HepG2 (cell line): ENCODE results near the gene BCAN. TPM values are rescaled to one million over a fixed set of nuclear protein-coding genes. Genes with fewer than 3 reads are reported as not detected.
A peak's percentile ranks its signal among the peaks of the same experiment; 100 is the strongest.

Source experiments
- ARNT ChIP-seq: fragments of 450-650 bp; IDR thresholded peaks from 2 replicates; pipeline ENCODE4 v1.6.1; 2017
- DR1 ChIP-seq: sonication (generic); formaldehyde crosslinking; IDR thresholded peaks from 2 replicates; pipeline ENCODE4 v1.8.0; 2021; ENCODE audit warnings: mild to moderate bottlenecking, missing genetic modification reagents, inconsistent platforms
- FOXA3 ChIP-seq: IDR thresholded peaks from 2 replicates; pipeline ENCODE4 v1.6.1; 2016; ENCODE audit warnings: missing genetic modification reagents, missing compliant biosample characterization
- FOXK2 ChIP-seq: fragments of 450-650 bp; IDR thresholded peaks from 2 replicates; pipeline ENCODE4 v1.6.1; 2016
- GTF3A ChIP-seq: sonication (generic); formaldehyde crosslinking; conservative IDR thresholded peaks from 2 replicates; pipeline ENCODE4 v1.4.0; 2020; ENCODE audit warnings: mild to moderate bottlenecking, missing genetic modification reagents
- HDAC2 ChIP-seq: sonication (generic); formaldehyde crosslinking; IDR thresholded peaks from 2 replicates; pipeline ENCODE4 v1.4.0; 2020; ENCODE audit warnings: missing genetic modification reagents
- HNRNPK ChIP-seq: fragments of 200-400 bp; formaldehyde crosslinking; IDR thresholded peaks from 2 replicates; pipeline ENCODE4 v1.6.1; 2018; ENCODE audit warnings: low read length, low read depth, moderate library complexity, mild to moderate bottlenecking; ENCODE audit not compliant: poor library complexity, severe bottlenecking
- IRF2 ChIP-seq: IDR thresholded peaks from 2 replicates; pipeline ENCODE4 v1.6.1; 2018; ENCODE audit warnings: missing genetic modification reagents, missing compliant biosample characterization
- KAT7 ChIP-seq: IDR thresholded peaks from 2 replicates; pipeline ENCODE4 v1.6.1; 2018; ENCODE audit warnings: borderline replicate concordance, missing compliant biosample characterization
- KDM5B ChIP-seq: sonication (generic); formaldehyde crosslinking; IDR thresholded peaks from 2 replicates; pipeline ENCODE4 v1.4.0; 2020; ENCODE audit warnings: missing genetic modification reagents, mild to moderate bottlenecking, borderline replicate concordance
- MTA3 ChIP-seq: sonication (generic); formaldehyde crosslinking; IDR thresholded peaks from 2 replicates; pipeline ENCODE4 v1.4.0; 2020; ENCODE audit warnings: missing genetic modification reagents
- MTF1 ChIP-seq: sonication (generic); formaldehyde crosslinking; IDR thresholded peaks from 2 replicates; pipeline ENCODE4 v1.5.0; 2020; ENCODE audit warnings: missing genetic modification reagents
- NKX3-1 ChIP-seq: sonication (generic); formaldehyde crosslinking; IDR thresholded peaks from 2 replicates; pipeline ENCODE4 v1.5.0; 2020; ENCODE audit warnings: missing genetic modification reagents
- PITX1 ChIP-seq: sonication (generic); formaldehyde crosslinking; IDR thresholded peaks from 2 replicates; pipeline ENCODE4 v1.5.1; 2020; ENCODE audit warnings: mild to moderate bottlenecking, missing genetic modification reagents
- RFXANK ChIP-seq: IDR thresholded peaks from 2 replicates; pipeline ENCODE4 v1.6.1; 2016
- SP140L ChIP-seq: sonication (generic); formaldehyde crosslinking; IDR thresholded peaks from 2 replicates; pipeline ENCODE4 v1.4.0; 2020; ENCODE audit warnings: missing genetic modification reagents, borderline replicate concordance
- SUZ12 ChIP-seq: fragments of 150-350 bp; IDR thresholded peaks from 2 replicates; pipeline ENCODE4 v1.6.1; 2014; ENCODE audit warnings: low read depth, low read length
- SYNCRIP ChIP-seq: fragments of 200-400 bp; formaldehyde crosslinking; IDR thresholded peaks from 2 replicates; pipeline ENCODE4 v1.6.1; 2018; ENCODE audit warnings: mild to moderate bottlenecking, low read depth, low read length; ENCODE audit not compliant: insufficient read depth
- THYN1 ChIP-seq: sonication (generic); formaldehyde crosslinking; IDR thresholded peaks from 2 replicates; pipeline ENCODE4 v1.8.1; 2023; ENCODE audit warnings: low read depth, mild to moderate bottlenecking, moderate library complexity, missing genetic modification reagents, borderline replicate concordance
- TRIM24 ChIP-seq: sonication (generic); formaldehyde crosslinking; IDR thresholded peaks from 2 replicates; pipeline ENCODE4 v1.8.0; 2022; ENCODE audit warnings: mild to moderate bottlenecking, missing genetic modification reagents
- ZNF317 ChIP-seq: sonication (generic); formaldehyde crosslinking; IDR thresholded peaks from 2 replicates; pipeline ENCODE4 v1.5.0; 2020; ENCODE audit warnings: mild to moderate bottlenecking, missing genetic modification reagents
- ZNF562 ChIP-seq: sonication (generic); formaldehyde crosslinking; IDR thresholded peaks from 2 replicates; pipeline ENCODE4 v1.8.0; 2022; ENCODE audit warnings: missing genetic modification reagents, borderline replicate concordance
- ZNF790 ChIP-seq: sonication (generic); formaldehyde crosslinking; IDR thresholded peaks from 2 replicates; pipeline ENCODE4 v1.8.0; 2022; ENCODE audit warnings: missing genetic modification reagents, mild to moderate bottlenecking, borderline replicate concordance
- ZNF792 ChIP-seq: IDR thresholded peaks from 2 replicates; pipeline ENCODE4 v1.6.1; 2016
- polyA plus RNA-seq, 8 experiments: library from polyadenylated mRNA; depleted of rRNA in 3 of 8; stranded (reverse) in 7 of 8; unstranded in 1 of 8; fragments of >200 nt; fragmentation: Illumina TruSeq in 4 of 8; extraction: Trizol in 4 of 8; gene quantifications; 2 replicates each; pipeline versions ENCODE4 v1.2.1 to v1.2.3, GENCODE V29; 2011 to 2016; ENCODE audit warnings: low read depth in 4 of 8, missing spikeins in 1 of 8, mixed read lengths in 1 of 8; ENCODE audit not compliant: insufficient read depth in 1 of 8
- total RNA-seq, 5 experiments: library from RNA; depleted of rRNA; stranded (reverse); fragments of >200 nt; fragmentation: Illumina TruSeq; extraction: Trizol; gene quantifications; 2 replicates each; pipeline ENCODE4 v1.2.3, GENCODE V29; 2016; ENCODE audit warnings: low read depth in 1 of 5
- TF ChIP-seq, protein P1 (sequence below): fragments of 450-650 bp; IDR thresholded peaks from 2 replicates; pipeline ENCODE4 v1.6.1; 2017; ENCODE audit warnings: mild to moderate bottlenecking
- TF ChIP-seq, protein P2 (sequence below): sonication (generic); formaldehyde crosslinking; IDR thresholded peaks from 2 replicates; pipeline ENCODE4 v1.4.0; 2020; ENCODE audit warnings: mild to moderate bottlenecking, missing genetic modification reagents
- TF ChIP-seq, protein P3 (sequence below): sonication (generic); formaldehyde crosslinking; IDR thresholded peaks from 2 replicates; pipeline ENCODE4 v1.8.1; 2022; ENCODE audit warnings: mild to moderate bottlenecking, missing genetic modification reagents

Gene BCAN
- total and polyA plus RNA-seq, 2 of the 13 experiments (the other 11 are each of a cell fraction or from before 2014, with no cell fraction given), result not detected

GRCh38 chr1:156601122-156601830 is 40.6 kb upstream of the BCAN start, which contains the start of gene GPATCH4 (continued):
- TF ChIP-seq NKX3-1 (CRISPR knock-in tag), result peak; percentile 72; the same call in 1 of the 2 replicates
- no peak for TF ChIP-seq FOXK2
- peak; percentile 51 for TF ChIP-seq FOXA3 (CRISPR knock-in tag)
- TF ChIP-seq, protein P1, sequence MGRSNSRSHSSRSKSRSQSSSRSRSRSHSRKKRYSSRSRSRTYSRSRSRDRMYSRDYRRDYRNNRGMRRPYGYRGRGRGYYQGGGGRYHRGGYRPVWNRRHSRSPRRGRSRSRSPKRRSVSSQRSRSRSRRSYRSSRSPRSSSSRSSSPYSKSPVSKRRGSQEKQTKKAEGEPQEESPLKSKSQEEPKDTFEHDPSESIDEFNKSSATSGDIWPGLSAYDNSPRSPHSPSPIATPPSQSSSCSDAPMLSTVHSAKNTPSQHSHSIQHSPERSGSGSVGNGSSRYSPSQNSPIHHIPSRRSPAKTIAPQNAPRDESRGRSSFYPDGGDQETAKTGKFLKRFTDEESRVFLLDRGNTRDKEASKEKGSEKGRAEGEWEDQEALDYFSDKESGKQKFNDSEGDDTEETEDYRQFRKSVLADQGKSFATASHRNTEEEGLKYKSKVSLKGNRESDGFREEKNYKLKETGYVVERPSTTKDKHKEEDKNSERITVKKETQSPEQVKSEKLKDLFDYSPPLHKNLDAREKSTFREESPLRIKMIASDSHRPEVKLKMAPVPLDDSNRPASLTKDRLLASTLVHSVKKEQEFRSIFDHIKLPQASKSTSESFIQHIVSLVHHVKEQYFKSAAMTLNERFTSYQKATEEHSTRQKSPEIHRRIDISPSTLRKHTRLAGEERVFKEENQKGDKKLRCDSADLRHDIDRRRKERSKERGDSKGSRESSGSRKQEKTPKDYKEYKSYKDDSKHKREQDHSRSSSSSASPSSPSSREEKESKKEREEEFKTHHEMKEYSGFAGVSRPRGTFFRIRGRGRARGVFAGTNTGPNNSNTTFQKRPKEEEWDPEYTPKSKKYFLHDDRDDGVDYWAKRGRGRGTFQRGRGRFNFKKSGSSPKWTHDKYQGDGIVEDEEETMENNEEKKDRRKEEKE, result no peak
- TF ChIP-seq, protein P2, sequence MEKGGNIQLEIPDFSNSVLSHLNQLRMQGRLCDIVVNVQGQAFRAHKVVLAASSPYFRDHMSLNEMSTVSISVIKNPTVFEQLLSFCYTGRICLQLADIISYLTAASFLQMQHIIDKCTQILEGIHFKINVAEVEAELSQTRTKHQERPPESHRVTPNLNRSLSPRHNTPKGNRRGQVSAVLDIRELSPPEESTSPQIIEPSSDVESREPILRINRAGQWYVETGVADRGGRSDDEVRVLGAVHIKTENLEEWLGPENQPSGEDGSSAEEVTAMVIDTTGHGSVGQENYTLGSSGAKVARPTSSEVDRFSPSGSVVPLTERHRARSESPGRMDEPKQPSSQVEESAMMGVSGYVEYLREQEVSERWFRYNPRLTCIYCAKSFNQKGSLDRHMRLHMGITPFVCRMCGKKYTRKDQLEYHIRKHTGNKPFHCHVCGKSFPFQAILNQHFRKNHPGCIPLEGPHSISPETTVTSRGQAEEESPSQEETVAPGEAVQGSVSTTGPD, result peak; percentile 87
- no peak for TF ChIP-seq SUZ12
- 0 out of 2 replicates have a peak, but pooled peaks have one; percentile 78 for TF ChIP-seq GTF3A (CRISPR knock-in tag)
- TF ChIP-seq IRF2 (CRISPR knock-in tag), result no peak
- no peak; the same call in 1 of the 2 replicates for TF ChIP-seq RFXANK (CRISPR knock-in tag)
- no peak for TF ChIP-seq MTA3 (CRISPR knock-in tag)
- TF ChIP-seq PITX1 (CRISPR knock-in tag), result no peak
- no peak for TF ChIP-seq ZNF790 (CRISPR knock-in tag)
- TF ChIP-seq, protein P3, sequence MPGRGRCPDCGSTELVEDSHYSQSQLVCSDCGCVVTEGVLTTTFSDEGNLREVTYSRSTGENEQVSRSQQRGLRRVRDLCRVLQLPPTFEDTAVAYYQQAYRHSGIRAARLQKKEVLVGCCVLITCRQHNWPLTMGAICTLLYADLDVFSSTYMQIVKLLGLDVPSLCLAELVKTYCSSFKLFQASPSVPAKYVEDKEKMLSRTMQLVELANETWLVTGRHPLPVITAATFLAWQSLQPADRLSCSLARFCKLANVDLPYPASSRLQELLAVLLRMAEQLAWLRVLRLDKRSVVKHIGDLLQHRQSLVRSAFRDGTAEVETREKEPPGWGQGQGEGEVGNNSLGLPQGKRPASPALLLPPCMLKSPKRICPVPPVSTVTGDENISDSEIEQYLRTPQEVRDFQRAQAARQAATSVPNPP, result no peak
- TF ChIP-seq THYN1 (CRISPR knock-in tag), result no peak
- peak; percentile 59; the same call in 1 of the 2 replicates for TF ChIP-seq ZNF792 (CRISPR knock-in tag)
- no peak for TF ChIP-seq MTF1 (CRISPR knock-in tag)
- no peak for TF ChIP-seq SYNCRIP
- TF ChIP-seq DR1 (CRISPR knock-in tag), result peak; percentile 41; the same call in 1 of the 2 replicates
- TF ChIP-seq HDAC2 (CRISPR knock-in tag), result peak; percentile 76
- no peak for TF ChIP-seq KAT7 (CRISPR knock-in tag)
- TF ChIP-seq KDM5B (CRISPR knock-in tag), result peak; percentile 66; the same call in 1 of the 2 replicates
- TF ChIP-seq ARNT, result no peak
- TF ChIP-seq ZNF317 (CRISPR knock-in tag), result peak; percentile 56
- TF ChIP-seq ZNF562 (CRISPR knock-in tag), result no peak
- TF ChIP-seq SP140L (CRISPR knock-in tag), result 0 out of 2 replicates have a peak, but pooled peaks have one; percentile 80
- no peak for TF ChIP-seq TRIM24 (CRISPR knock-in tag)
- TF ChIP-seq HNRNPK, result no peak
